Stimulated activated CD8-positive, alpha-beta memory T cell treated with anti-CD3 and anti-CD28 coated beads, Interleukin-7, amount 100 ng/mL, for 24 hours (primary cell): ENCODE data around the gene TLE4.
"Not testable (repeated sequence)": the region's sequence is repeated elsewhere in the genome, so short reads cannot be mapped to it uniquely, and the experiment has no call there.

Source experiments
- DNase-seq: peaks from one replicate; pipeline ENCODE4 v3.0.0-alpha.2; 2020; ENCODE audit warnings: low read depth

The TLE4 gene

GRCh38 chr9:79604149-79604548 lies 32.4 kb downstream of the TLE4 start:
- DNase-seq = no peak

GRCh38 chr9:79604921-79605562 lies 33.3 kb downstream of the TLE4 start:
- no peak for DNase-seq

GRCh38 chr9:79606529-79606928 lies 34.8 kb downstream of the TLE4 start:
- not testable (repeated sequence) for DNase-seq

GRCh38 chr9:79609468-79610018 lies 37.8 kb downstream of the TLE4 start:
- no peak for DNase-seq

GRCh38 chr9:79610019-79610631 lies 38.4 kb downstream of the TLE4 start:
- no peak for DNase-seq

- DNase-seq = no peak
These were observed 39.2 kb downstream of the TLE4 start for GRCh38 chr9:79610791-79611614.

GRCh38 chr9:79613145-79613544 lies 41.4 kb downstream of the TLE4 start:
- no peak for DNase-seq

- no peak for DNase-seq
These were observed 43.3 kb downstream of the TLE4 start for GRCh38 chr9:79615038-79615437.

GRCh38 chr9:79616013-79616412 lies 44.2 kb downstream of the TLE4 start:
- no peak for DNase-seq

GRCh38 chr9:79616971-79617370 lies 45.2 kb downstream of the TLE4 start:
- no peak for DNase-seq

- DNase-seq = no peak
These were observed 45.6 kb downstream of the TLE4 start for GRCh38 chr9:79617395-79617794.

GRCh38 chr9:79619930-79620329 lies 48.2 kb downstream of the TLE4 start:
- no peak for DNase-seq

- no peak for DNase-seq
These were observed 50.3 kb downstream of the TLE4 start for GRCh38 chr9:79621916-79622575.

- DNase-seq = no peak
These were observed 52.3 kb downstream of the TLE4 start for GRCh38 chr9:79623799-79624721.

GRCh38 chr9:79629721-79630120 lies 58.0 kb downstream of the TLE4 start:
- DNase-seq = no peak

- no peak for DNase-seq
These were observed 59.0 kb downstream of the TLE4 start for GRCh38 chr9:79630521-79631403.

GRCh38 chr9:79632060-79632459 lies 60.3 kb downstream of the TLE4 start:
- DNase-seq = no peak

- no peak for DNase-seq
These were observed 60.9 kb downstream of the TLE4 start for GRCh38 chr9:79632705-79633104.

GRCh38 chr9:79633558-79633957 lies 61.8 kb downstream of the TLE4 start:
- no peak for DNase-seq
